ENCODE results near the gene PLCH1. TPM values are rescaled to one million over a fixed set of nuclear protein-coding genes. Genes with fewer than 3 reads are reported as not detected.

The PLCH1 gene
- polyA plus RNA-seq, 1 donor (not counting 4 experiments of a cell fraction or from before 2014, with no cell fraction given): 0.05 TPM

DNA sequence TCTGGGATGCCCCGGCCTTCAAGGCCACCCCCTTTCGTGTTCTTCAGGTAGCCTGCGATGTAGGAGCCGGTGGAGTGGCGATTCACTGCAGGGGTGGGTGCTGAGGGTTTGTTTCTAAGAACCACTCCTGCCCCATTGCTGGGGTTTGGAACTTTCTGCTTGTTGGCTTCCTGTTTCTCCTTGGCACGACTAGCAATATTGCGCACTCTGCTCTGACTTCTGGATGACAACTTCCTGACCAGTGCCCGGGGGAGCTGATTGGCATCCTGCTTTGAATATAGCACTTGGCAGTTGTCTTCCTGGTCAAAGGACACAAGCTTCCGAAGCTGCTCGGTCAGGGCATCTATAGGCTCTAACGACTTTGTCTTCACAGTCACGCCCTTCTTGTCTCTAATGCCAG, 263.8 kb downstream of the PLCH1 start:
- Histone ChIP-seq H3K36me3 (ENCODE audit: control insufficient read depth in 2 of 2, extremely low read depth in 1 of 2, insufficient read depth in 2 of 2, low read length in 2 of 2) (no peaks in the 10 kb centered on the region), H3K9me3 (ENCODE audit: control insufficient read depth, low read depth, low read length) (no peaks in the 10 kb centered on the region), H3K27me3 (ENCODE audit: control insufficient read depth, extremely low read depth, insufficient read depth, low read length) (no peaks in the 10 kb centered on the region), H2AFZ (ENCODE audit: control insufficient read depth, low read length) (no peak overlapping the region), H3K4me1 (ENCODE audit: control insufficient read depth, extremely low read depth, insufficient read depth, low read length) (no peaks in the 10 kb centered on the region), H3K79me2 (ENCODE audit: control insufficient read depth, insufficient read depth, low read length) (no peaks in the 10 kb centered on the region), H4K20me1 (ENCODE audit: control insufficient read depth, extremely low read depth, insufficient read depth, low read length) (no peaks in the 10 kb centered on the region), H3K4me3 (ENCODE audit: control insufficient read depth in 2 of 3, extremely low read depth in 1 of 3, insufficient read depth in 2 of 3, low read depth in 1 of 3, low read length in 3 of 3) (no peak overlapping the region), H3K9ac (ENCODE audit: control insufficient read depth, extremely low read depth, insufficient read depth, low read length) (no peak overlapping the region), H3K9me1 (ENCODE audit: control insufficient read depth, extremely low read depth, insufficient read depth, low read length) (no peaks in the 10 kb centered on the region), H3K4me2 (ENCODE audit: control insufficient read depth, extremely low read depth, insufficient read depth, low read depth, low read length) (no peak overlapping the region), H3K27ac (ENCODE audit: control insufficient read depth, insufficient read depth, low read length) (no peak overlapping the region)
- FAIRE-seq (no peak), DNase-seq (ENCODE audit: low read depth, low spot score) (no peak)
- TF ChIP-seq EZH2 (IDR thresholded peaks at IDR 0.05; ENCODE audit: low read length): no peak
- TF ChIP-seq, protein P1, sequence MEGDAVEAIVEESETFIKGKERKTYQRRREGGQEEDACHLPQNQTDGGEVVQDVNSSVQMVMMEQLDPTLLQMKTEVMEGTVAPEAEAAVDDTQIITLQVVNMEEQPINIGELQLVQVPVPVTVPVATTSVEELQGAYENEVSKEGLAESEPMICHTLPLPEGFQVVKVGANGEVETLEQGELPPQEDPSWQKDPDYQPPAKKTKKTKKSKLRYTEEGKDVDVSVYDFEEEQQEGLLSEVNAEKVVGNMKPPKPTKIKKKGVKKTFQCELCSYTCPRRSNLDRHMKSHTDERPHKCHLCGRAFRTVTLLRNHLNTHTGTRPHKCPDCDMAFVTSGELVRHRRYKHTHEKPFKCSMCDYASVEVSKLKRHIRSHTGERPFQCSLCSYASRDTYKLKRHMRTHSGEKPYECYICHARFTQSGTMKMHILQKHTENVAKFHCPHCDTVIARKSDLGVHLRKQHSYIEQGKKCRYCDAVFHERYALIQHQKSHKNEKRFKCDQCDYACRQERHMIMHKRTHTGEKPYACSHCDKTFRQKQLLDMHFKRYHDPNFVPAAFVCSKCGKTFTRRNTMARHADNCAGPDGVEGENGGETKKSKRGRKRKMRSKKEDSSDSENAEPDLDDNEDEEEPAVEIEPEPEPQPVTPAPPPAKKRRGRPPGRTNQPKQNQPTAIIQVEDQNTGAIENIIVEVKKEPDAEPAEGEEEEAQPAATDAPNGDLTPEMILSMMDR (optimal IDR thresholded peaks at IDR 0.05 in 1 of 3, IDR thresholded peaks at IDR 0.05 in 1 of 3, conservative IDR thresholded peaks at IDR 0.05 in 1 of 3; ENCODE audit: extremely low read depth in 1 of 3, insufficient read depth in 2 of 3, low read length in 3 of 3): no peak
- dilution Hi-C loops (cut with MboI; ENCODE audit: extremely low pct_ligation_motif_present, low sequenced_read_pairs): no loop called here

DNA sequence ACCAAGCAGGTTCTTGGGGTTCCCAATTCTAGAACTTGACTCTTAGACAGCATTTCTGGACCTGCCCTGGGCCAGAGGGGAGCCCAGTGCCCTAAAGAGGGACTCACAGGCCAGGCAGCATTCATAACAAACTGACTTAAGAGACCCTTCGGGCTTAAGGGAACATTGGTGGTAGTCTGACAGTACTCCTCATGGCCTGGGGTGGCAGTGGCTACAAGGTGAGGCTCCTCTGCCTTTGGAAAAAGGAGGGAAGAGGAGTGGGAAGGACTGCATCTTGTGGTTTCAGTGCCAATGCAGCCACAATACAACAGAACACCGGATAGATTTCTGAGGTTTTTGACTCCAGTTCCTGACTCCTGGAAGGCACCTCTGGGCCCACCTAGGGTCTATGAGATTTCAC, 279.2 kb downstream of the PLCH1 start:
- dilution Hi-C loops (cut with MboI; ENCODE audit: extremely low pct_ligation_motif_present, low sequenced_read_pairs): no loop called here
- H3K79me2 ChIP-seq (ENCODE audit: control insufficient read depth, insufficient read depth, low read length): no peaks in the 10 kb centered on the region
- FAIRE-seq: no peak
- no peak overlapping the region for H3K4me3 ChIP-seq (ENCODE audit: control insufficient read depth in 2 of 3, extremely low read depth in 1 of 3, insufficient read depth in 2 of 3, low read depth in 1 of 3, low read length in 3 of 3)
- no peaks in the 10 kb centered on the region for H3K4me1 ChIP-seq (ENCODE audit: control insufficient read depth, extremely low read depth, insufficient read depth, low read length)
- TF ChIP-seq EZH2 (IDR thresholded peaks at IDR 0.05; ENCODE audit: low read length): no peak
- TF ChIP-seq, protein P1 (optimal IDR thresholded peaks at IDR 0.05 in 1 of 3, IDR thresholded peaks at IDR 0.05 in 1 of 3, conservative IDR thresholded peaks at IDR 0.05 in 1 of 3; ENCODE audit: extremely low read depth in 1 of 3, insufficient read depth in 2 of 3, low read length in 3 of 3): no peak
- no peak overlapping the region for H3K27ac ChIP-seq (ENCODE audit: control insufficient read depth, insufficient read depth, low read length)
- no peaks in the 10 kb centered on the region for H3K9me1 ChIP-seq (ENCODE audit: control insufficient read depth, extremely low read depth, insufficient read depth, low read length)
- no peak for DNase-seq (ENCODE audit: low read depth, low spot score)
- H3K4me2 ChIP-seq (ENCODE audit: control insufficient read depth, extremely low read depth, insufficient read depth, low read depth, low read length): no peak overlapping the region
- H3K9me3 ChIP-seq (ENCODE audit: control insufficient read depth, low read depth, low read length): no peaks in the 10 kb centered on the region
- H3K27me3 ChIP-seq (ENCODE audit: control insufficient read depth, extremely low read depth, insufficient read depth, low read length): no peaks in the 10 kb centered on the region
- no peaks in the 10 kb centered on the region for H4K20me1 ChIP-seq (ENCODE audit: control insufficient read depth, extremely low read depth, insufficient read depth, low read length)
- H3K36me3 ChIP-seq (ENCODE audit: control insufficient read depth in 2 of 2, extremely low read depth in 1 of 2, insufficient read depth in 2 of 2, low read length in 2 of 2): no peaks in the 10 kb centered on the region
- H3K9ac ChIP-seq (ENCODE audit: control insufficient read depth, extremely low read depth, insufficient read depth, low read length): no peak overlapping the region
- no peak overlapping the region for H2AFZ ChIP-seq (ENCODE audit: control insufficient read depth, low read length)
